ENCODE measurements around the gene IL2.

The IL2 gene

GRCh38 chr4:122403861-122404260, 52.7 kb downstream of the IL2 start:
- intact Hi-C loops (cut with DNase I), result no loop called here
- DNase-seq, result no peak

All from head of caudate nucleus (tissue), 42 donors.